Uterus (tissue), 2 donors: ENCODE data around the gene NOP9.

ENCODE experiments used
- POLR2A ChIP-seq, 2 donors: fragments of 450-650 bp; IDR thresholded peaks; one replicate each; pipeline ENCODE4 v1.6.1; 2016; ENCODE audit warnings: antibody characterized with exemption in 2 of 2, mild to moderate bottlenecking in 1 of 2, moderate library complexity in 1 of 2
- TF ChIP-seq, protein P1 (sequence below), 4 experiments: fragments of 200-600 bp in 2 of 4; fragments of 450-650 bp in 2 of 4; sonication (generic) in 2 of 4; IDR thresholded peaks; one replicate each; pipeline ENCODE4 v1.5.1; 2016 to 2019; ENCODE audit warnings: antibody characterized with exemption in 4 of 4, mild to moderate bottlenecking in 2 of 4, moderate library complexity in 1 of 4

DNA sequence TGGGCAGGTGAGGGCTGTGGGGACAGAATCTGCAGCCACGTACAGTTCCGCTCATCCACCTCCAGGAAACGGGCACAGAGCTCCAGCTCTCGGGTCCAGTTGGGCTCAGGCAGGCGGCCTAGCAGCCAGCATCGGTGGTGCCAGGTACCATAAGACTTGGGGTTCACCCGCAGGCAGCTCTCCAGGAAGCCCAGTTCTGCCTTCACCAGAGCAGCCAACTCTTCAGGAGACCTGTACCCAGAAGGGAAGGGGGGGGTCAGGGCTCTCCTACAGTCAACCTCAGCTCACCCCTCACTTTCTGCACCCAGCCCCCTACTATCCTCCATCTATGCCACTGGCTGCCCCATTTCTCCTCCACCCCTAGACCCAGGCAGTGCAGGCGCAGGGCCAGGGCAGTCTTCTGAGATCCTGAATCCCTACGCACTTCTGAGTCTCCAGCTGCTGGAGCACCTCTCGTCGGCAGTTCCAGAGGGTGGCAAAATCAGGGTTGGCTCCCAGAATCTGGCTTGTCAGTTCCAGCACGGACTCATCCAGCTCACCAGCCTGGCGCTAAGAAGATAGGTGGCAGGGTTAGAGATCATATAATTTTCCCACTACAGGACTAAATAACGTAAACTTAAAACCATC is 29.6 kb upstream of the NOP9 start:
- TF ChIP-seq, protein P1, sequence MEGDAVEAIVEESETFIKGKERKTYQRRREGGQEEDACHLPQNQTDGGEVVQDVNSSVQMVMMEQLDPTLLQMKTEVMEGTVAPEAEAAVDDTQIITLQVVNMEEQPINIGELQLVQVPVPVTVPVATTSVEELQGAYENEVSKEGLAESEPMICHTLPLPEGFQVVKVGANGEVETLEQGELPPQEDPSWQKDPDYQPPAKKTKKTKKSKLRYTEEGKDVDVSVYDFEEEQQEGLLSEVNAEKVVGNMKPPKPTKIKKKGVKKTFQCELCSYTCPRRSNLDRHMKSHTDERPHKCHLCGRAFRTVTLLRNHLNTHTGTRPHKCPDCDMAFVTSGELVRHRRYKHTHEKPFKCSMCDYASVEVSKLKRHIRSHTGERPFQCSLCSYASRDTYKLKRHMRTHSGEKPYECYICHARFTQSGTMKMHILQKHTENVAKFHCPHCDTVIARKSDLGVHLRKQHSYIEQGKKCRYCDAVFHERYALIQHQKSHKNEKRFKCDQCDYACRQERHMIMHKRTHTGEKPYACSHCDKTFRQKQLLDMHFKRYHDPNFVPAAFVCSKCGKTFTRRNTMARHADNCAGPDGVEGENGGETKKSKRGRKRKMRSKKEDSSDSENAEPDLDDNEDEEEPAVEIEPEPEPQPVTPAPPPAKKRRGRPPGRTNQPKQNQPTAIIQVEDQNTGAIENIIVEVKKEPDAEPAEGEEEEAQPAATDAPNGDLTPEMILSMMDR (IDR thresholded peaks at IDR 0.05): no peak
- no peak for TF ChIP-seq POLR2A (IDR thresholded peaks at IDR 0.05)
